ENCODE results near the gene CRYBG1.
A peak's percentile ranks its signal among the peaks of the same experiment; 100 is the strongest.
"Not testable (repeated sequence)": the region's sequence is repeated elsewhere in the genome, so short reads cannot be mapped to it uniquely, and the experiment has no call there.

Gene CRYBG1

DNA sequence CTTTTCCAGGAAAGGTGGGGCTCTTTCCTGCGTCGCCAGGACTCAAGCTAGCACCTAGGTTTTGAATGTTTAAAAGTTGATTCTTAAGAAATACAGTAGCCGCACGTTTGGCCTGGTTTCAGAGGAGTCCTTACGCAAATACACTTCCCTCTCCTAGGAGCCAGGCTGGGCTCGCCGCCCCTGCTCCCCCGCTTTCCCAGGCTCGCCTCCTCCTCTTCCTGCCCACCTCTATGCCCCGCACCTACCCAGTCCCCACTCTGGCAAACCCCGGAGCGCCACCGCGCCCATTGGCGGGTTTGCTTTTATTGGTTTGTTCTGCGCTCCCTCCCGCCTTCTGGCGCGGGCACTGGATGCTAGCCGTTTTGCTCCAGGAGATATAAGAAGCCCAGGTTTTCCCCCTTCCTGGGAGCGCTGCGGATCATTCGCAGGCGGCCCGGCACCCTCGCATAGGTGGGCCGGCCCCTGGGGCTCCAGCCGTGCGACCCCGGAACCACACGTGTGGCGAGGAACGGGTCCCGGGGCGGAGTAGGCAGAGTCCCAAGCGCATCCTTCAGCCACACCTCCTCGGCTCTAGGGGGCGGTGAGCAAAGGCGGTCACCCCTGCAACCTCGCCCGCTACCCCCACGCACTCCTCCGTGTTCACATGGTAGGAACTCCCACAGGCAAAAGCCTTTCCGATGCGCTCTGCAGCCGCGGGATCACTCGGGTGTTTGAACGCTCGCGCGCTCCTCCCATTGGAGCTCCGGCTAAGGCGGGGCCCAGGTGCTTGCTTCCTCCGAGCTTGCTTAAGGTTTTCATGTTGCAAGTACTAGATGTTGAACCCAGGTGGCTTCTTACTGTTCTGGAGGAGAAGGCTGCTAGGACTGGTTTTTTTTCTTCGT, 149.8 kb downstream of the CRYBG1 start:
- DNase-seq = peak; percentile 90

GRCh38 chr6:106511288-106512047, 151.0 kb downstream of the CRYBG1 start:
- peak; percentile 82 for DNase-seq

GRCh38 chr6:106512048-106512967, 151.8 kb downstream of the CRYBG1 start:
- peak; percentile 93 for DNase-seq

DNA sequence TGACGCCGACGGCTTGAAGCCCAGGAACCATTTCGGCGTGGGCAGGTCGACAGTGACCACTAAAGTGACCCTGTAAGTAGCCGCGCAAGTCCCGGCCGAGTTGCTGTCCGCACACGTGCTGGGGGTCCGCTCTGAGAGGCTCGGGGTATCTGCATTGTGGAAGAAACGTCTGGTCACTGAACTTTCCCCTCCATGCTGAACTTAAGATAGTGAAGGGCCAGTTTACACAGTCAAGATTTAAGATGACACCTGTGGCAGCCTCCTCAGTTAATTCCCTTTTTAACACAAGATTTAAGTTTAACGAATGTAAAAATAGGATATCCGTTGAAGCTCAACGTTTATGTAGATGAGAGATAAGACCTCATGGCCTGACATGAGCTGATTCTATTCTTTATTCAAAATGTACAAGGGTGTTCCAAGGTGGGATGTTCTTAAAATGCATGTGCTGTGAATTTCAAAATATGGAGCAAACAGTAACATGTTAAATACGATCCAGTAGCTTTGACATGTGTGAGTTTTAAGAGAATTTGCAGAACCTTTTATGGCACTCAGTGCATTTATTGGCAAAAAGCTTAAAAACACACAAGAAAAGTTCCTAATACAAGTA, 152.6 kb downstream of the CRYBG1 start:
- no peak for DNase-seq

DNA sequence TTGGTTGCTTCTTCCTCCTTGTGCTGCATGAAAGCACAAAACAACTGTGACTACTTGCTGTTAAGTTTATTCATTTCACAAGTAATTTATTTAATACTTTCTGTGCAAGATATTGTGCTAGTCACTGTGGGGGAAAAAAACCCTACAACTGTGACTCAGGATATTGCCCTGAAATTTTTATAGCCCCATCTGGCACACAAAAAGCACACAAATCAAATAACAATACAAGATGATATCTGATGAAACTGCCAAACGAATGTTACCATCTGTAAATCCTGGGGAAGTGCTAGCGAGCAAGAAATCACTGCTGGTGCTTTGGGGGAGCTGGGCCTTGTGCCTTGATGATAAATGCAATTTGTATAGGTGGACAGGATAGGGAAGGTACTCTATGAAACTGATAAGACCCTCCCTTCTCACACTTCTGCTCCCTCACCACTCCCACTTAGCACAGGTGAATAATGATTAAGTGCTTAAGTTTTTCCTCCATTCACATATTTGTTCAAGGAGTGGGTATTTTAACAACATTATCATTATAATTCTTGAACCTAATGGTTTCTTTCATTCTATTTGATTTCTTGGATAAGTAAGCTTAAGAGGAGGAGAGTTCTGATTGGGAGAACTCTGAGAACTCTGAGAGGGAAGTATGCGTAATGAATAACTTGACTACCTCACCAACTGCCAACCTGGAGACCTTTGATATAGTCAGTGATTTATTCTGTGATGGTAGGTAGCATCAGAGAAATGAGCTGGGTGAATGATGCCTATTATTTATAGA, 153.5 kb downstream of the CRYBG1 start:
- DNase-seq = peak; percentile 70

GRCh38 chr6:106514583-106514885, 154.0 kb downstream of the CRYBG1 start:
- no peak for DNase-seq

DNA sequence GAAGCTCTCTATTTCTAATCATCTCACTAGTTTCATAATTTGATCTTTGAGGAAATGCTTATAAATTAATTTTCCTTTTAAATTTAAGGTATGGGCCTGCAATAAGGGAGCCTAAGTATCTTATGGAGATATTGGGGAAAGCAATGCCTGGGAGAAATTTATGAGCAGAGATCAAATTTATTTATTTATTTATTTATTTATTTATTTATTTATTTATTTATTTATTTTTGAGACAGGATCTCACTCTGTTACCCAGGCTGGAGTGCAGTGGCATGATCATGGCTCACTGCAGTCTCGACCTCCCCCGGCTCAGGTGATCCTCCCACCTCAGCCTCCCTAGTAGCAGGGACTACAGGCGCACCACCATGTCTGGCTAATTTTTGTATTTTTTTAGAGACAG, 155.1 kb downstream of the CRYBG1 start:
- not testable (repeated sequence) for DNase-seq

DNA sequence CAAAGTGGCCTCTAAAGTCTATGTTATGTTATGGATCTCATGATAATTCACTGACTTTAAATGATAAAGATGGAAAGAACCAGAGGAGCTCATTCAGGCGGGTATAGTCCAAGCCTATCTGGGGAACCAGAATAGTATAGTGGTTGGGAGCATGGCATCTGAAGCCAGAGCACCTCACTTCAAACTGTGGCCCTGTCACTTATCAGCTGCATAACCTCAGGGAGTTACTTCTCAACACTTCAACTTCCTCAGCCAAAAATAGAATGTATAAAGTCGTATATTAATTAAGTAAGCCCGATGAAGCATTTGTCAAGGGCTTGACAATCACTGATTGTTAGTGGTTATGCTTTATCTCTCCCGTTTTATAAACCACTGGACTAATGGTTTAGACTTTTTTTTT, 156.1 kb downstream of the CRYBG1 start:
- DNase-seq = no peak

DNA sequence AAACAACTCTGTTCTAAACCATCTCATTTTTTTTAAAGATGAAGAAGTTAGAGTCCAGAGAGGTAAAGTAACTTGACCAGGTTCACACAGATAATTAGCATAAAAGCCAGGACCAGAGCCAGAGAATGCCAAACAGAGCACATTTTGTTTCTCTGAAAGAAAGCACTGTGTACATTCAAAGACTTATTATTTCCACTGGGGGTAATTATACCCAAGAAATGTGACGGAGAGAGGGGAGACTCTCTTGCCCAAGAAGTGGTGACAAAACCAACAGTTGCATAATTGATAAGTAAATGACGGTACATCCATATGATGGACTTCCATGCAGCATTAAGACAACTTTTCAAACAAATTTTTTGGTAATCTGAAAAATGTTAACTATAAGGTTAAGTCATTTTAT, 157.2 kb downstream of the CRYBG1 start:
- no peak for DNase-seq

GRCh38 chr6:106518748-106519147, 158.2 kb downstream of the CRYBG1 start:
- DNase-seq = no peak

DNA sequence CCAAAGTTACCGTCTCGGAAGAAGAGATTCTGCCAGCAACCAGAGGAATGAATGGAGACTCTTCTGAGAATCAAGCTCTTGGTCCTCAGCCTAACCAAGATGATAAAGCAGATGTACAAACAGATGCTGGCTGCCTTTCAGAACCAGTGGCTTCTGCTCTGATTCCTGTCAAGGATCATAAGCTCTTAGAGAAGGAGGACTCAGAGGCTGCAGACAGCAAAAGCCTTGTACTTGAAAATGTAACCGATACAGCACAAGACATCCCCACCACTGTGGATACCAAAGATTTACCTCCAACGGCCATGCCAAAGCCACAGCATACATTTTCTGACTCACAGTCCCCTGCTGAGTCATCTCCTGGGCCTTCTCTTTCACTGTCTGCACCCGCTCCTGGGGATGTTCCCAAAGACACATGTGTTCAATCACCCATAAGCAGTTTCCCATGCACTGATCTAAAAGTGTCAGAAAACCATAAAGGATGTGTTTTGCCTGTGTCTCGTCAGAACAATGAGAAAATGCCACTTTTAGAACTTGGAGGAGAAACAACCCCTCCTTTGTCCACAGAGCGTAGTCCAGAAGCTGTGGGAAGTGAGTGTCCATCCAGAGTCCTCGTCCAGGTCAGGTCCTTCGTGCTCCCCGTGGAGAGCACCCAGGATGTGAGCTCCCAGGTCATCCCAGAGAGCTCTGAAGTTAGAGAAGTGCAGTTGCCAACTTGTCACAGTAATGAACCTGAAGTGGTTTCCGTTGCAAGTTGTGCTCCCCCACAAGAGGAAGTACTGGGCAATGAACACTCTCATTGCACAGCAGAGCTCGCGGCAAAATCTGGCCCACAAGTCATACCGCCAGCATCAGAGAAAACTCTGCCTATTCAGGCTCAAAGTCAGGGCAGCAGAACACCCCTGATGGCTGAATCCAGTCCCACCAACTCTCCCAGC, 159.2 kb downstream of the CRYBG1 start:
- DNase-seq = peak; percentile 92

GRCh38 chr6:106520711-106521401, 160.3 kb downstream of the CRYBG1 start:
- DNase-seq = peak; percentile 92

DNA sequence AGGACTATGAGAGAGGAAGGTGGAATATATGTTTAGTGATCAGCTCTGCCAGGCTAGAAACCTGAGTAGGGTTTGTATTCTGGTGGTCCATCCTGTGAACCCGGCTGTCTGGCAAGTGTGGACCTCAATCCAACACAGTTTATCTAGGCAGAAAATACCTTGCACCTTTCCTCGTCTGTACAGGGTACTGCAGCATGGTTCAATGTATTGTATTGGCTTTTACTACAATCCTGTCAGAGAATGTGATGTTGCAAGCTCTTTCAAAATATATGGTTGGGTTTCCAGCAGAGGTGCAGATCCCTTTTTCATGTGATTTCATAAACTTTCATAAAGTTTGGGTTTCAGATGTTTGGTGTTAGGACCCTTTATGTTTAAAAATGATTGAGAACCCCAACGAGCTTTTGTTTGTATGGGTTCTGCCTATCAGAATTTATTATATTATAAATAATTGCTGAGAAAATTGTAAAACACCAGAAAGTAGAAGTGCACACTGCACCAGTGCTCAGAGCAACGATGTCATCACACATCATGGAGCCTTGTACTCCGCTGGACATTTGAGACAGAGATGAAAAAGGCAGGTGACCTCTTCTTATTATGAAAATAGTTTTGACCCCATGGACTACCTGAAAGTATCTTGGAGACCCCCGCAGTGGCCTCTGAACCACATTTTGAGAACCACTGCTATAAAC, 162.2 kb downstream of the CRYBG1 start:
- peak; percentile 64 for DNase-seq

GRCh38 chr6:106525107-106525881, 164.8 kb downstream of the CRYBG1 start:
- no peak for DNase-seq

GRCh38 chr6:106525882-106526275, 165.4 kb downstream of the CRYBG1 start:
- no peak for DNase-seq

- DNase-seq = no peak
Measured at GRCh38 chr6:106527117-106527516, 166.6 kb downstream of the CRYBG1 start.

DNA sequence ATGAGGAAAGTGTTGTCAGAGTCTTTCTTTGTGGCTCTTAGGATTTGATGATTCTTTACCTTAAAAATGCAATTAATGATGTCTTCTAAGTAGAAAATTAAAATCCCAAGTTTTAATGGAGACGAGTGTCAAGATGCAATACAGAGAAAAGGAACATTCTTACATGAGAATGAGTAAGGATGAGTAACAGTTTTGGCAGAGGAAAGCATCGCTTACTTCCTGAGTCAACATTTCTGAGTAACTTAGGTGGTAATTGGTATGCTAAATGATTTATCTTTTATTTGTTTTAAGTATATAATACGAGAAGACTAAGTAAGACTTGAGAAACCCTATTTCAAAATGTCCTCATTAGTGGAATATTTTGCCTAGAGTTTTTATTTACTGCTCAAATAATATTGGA, 167.5 kb downstream of the CRYBG1 start:
- DNase-seq = no peak

GRCh38 chr6:106528521-106528920, 168.0 kb downstream of the CRYBG1 start:
- no peak for DNase-seq

GRCh38 chr6:106529438-106529837, 168.9 kb downstream of the CRYBG1 start:
- no peak for DNase-seq

Measured in activated effector memory CD4-positive, alpha-beta T cell treated with anti-CD3 and anti-CD28 coated beads, Interleukin-2, amount 50 U/mL, for 16 hours (primary cell).